HuH-7.5 (cell line): ENCODE measurements around the gene VPS54.
"Not testable (repeated sequence)": the region's sequence is repeated elsewhere in the genome, so short reads cannot be mapped to it uniquely, and the experiment has no call there.

Source experiments
- DNase-seq: peaks from one replicate; pipeline ENCODE4 v3.0.0; 2011; ENCODE audit warnings: low spot score

The VPS54 gene

DNA sequence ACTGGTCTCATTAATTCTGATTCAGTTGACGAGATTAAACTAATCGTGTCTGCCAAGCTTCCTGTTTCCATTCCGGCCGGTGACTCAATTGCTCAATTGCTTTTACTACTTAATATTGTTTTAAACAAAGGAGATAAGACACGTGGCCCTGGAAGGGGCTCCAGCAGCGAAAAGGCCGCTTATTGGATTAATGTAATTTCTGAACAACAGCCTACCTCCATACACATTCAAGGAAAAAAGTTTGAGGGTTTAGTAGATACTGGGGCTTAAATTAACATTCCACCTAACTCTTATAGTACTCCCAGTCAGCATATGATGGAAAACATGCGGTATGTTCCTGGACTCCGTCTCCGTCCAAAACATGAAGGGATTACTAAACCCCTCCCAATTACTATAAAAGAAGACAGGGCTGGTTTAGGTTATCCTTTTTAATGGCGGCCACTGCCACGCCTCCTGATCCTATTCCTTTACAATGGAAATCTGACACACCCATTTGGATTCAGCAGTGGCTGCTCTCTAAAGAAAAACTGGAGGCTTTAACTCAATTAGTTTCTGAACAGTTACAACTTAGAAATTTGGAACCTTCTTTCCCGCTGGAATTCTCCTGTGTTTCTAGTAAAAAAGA is 27.1 kb downstream of the VPS54 start:
- no peak for DNase-seq

DNA sequence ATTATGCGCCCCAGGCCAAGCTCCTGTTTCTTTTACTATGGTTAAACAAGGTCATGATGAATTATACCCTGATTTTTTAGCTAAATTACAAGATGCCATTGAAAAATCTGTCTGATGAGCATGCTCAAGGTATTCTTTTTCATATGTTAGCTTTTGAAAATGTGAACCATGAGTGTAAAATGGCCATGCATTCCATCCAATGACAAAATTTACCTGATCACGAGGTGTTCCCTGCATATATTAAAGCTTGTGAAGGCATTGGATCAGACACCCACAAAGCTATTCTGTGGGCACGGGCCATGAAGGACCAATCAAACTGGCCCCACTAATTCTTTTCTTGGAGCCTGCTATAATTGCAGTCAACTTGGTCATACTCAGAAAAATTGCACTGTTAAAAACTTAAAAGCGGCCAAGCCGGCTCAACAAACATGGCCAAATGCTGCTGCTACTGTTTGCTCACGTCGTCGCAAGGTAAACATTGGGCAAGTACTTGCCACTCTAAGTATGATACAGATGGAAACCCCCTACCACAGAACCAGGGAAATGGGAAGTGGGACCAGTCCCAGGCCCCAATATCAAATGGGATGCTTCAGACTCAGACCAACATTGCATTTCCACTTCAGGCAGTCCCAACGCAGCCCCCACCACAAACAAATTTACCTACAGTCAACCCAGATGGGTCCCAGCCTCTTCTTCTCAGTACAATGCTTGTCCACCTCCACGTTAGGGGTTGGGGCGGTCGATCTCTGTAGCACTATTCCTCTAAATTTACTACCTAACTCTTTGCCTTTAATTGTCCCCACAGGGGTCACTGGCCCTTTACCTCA is 27.8 kb downstream of the VPS54 start:
- DNase-seq: not testable (repeated sequence)

DNA sequence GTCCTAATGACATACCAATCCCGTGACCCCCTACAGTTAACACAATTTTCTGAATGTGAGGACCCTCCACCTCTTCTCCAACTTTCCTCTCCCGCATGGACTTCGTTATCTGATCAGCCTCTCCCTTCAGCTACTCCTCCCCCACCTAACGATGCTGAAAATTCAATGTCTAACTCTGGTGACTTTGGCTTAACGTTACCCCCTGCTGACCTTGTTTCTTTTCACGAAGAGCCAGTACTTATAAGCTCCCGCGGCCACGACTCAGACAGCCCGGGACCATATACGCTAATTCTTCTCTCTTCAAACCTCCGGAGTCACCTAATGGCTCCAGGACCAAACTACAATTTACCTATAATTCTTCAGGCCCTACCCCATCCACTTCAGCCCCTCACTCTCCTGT is 29.2 kb downstream of the VPS54 start:
- no peak for DNase-seq

DNA sequence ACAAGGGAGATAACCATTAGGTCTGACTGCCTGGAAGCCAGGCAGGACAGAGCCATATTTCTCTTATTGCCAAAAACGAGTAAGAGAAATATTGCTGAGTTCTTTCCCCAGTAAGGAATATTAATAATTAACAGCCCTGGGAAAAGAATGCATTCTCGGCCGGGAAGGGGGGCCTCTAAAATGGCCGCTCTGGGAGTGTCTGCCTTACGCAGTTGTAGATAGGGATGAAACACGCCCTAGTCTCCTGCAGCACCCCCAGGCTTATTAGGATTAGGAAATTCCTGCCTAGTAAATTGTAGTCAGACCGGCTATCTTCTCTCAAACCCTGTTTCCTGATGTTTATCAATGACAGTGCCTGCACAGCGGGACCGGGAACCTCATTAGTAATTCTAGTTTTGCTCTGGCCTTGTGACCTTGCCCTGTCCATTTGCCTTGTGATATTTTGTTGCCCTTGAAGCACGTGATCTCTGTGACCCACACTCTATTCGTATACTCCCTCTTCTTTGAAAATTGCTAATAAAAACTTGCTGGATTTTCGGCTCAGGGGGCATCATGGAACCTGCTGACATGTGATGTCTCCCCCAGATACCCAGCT is 30.3 kb downstream of the VPS54 start:
- DNase-seq: not testable (repeated sequence)

DNA sequence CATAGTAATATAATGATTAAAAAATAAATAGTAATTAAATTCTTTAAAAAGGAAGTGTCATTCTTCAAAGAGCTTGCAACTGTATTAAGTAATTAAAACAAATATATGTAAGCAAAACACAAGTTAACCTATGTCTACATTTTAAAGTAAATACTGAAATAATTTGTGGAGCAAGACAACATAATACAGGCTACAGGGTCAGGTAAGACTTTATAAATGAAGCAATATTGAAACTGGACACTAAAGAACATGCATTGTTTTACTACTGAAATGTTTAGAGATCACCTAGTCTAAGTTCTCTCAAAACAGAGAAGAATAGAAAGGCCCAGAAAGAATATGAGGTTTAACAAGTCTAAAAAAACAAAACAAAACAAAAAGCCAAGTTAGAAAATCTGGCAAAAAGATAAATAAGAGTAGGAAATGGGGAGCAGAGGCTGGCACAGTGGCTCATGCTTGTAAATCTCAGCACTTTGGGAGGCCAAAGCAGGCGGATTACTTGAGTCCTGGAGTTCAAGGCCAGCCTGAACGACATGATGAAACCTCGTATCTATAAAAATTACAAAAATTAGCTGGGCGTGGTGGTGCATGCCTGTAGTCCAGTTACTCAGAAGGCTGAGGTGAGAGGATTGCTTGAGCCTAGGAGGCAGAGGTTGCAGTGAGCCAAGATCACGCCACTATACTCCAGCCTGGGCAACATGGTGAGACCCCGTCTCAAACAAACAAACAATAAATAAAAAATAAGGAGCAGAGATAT is 34.4 kb downstream of the VPS54 start:
- no peak for DNase-seq

DNA sequence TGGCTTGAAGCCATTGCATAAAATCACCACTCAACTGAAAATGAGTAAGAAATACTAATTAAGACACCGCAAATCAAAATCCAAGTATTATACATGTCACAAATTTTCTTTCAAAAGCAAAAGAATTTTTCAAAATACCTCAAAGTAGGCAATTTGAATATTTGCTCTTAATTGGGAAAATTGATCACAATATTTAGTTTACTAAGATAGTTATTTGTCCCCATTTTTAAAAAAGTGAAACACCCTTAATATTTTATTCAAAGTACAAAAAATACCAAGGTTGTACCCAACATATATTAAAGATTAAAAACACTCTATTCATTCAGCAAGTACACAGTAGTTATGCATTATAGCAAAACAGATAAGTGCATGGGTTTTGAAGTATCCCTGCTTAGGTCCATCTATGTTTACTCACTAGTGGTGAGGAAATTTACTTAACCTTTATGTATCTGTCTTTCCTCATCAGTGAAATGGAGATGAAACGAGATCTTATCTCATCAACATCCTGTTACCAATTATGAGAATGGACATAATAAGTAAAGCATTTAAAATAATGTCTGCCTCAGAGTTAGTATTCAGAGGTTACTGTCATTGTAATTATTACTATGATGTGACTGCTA is 35.1 kb downstream of the VPS54 start:
- no peak for DNase-seq

DNA sequence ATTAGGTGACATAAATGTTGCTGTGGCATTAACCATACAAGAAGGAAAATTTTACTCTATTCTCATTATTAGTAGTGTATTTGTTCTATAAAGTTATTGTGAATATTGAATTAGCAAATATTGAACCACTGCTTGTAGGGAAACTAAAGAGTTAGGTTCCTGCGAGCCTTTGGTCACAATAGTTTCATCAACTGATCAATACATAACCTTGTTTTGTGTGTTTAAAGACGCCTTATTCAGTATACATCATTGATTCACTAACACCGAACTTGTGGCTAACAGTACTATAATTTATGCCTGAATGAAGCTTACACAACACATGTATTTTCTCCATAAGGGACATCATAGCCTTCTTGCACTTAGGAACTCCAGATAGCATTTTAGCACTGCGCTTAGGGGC is 36.9 kb downstream of the VPS54 start:
- DNase-seq: no peak

DNA sequence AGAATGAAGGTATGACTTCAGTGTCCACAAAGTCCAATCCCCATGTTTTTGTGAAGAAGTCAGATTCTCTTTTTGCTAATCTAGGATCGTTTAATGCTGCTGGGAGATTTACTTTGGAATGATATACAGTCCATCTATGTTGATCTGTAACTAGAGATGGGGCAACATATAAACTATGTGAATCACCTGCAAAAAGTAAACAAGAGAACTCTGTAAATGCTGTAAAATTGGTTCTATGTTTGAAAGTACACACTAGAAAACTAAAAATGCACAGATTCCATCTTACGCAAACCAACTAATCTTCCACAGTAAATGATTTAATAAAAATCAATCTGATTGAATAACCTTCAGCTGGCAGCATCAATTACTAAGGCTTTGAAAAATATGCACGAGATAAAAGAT is 37.5 kb downstream of the VPS54 start:
- no peak for DNase-seq

DNA sequence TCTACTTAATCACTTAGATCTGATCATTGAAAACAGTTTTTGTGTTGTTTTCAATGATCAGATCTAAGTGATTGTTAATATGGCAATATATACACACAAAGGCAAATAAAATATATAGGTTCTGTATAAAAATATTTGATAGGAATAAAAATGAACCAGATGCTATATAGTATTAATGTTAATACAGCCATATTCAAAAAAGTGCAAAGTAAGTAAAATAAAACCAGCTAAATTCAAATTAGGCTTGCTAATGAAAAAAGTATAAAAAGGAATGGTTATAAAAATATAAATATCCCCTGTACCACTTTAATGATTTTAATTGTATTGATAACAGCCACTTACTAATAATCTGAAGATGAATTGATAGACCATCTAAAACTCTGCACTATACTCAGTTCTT is 38.4 kb downstream of the VPS54 start:
- no peak for DNase-seq

DNA sequence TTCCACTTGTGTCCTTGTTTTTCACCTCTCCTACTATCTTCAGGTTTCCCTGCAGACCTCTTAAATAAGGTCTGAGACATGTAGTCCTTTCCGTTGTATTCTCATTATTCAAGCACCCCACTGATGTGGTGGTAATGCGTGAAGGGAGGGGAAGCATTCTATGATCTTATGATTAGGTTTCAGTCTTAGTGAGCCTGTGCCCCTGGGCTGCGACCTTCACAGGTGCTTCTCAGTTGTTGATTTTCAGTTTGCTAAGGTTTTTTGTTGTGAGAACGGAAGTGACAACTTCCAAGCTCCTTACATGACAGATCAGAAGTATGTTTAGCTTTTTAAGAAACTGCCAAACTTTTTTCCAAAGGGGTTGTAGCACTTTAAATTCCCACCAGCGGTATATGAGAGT is 41.3 kb downstream of the VPS54 start:
- DNase-seq: no peak

DNA sequence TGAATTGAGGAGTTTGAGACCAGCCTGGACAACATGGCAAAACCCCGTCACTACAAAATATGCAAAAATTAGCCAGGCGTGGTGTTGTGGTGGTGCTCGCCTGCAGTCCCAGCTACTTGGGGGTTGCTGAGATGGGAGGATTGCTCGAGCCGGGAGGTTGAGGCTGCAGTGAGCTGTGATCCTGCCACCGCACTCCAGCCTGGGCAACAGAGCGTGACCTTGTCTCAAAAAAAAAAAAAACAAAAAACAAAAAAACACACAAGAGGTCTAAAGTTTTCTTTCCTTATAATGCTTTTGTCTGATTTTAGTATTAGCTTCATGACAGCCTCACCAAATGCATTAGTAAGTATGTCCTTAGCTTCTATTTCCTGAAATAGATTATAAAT is 43.1 kb downstream of the VPS54 start:
- DNase-seq: no peak

DNA sequence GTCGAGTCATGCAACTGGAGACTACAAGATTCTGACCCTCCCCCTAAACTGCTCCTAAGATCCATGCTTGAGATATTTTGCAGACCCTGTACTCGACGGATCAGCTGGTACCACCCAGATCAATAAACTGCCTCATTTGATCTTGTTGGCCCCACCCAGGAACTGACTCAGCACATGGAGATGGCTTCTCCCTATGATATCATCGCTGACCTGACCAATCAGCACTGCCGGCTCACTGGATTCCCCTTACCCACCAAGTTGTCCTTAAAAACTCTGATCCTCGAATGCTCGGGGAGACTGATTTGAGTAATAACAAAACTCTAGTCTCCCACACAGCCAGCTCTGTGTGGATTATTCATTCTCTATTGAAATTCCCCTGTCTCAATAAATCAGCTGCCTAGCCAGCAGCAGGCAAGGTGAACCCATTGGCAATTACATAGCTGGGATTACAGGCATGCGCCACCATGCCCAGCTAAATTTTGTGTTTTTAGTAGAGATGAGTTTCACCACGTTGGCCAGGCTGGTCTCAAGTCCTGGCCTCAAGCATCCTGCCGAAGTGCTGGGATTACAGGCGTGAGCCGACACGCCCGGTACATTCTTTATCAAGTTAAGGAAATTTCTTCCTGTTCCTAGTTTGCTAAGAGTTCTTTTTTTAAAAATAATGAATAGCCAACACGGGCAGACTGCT is 43.6 kb downstream of the VPS54 start:
- no peak for DNase-seq

DNA sequence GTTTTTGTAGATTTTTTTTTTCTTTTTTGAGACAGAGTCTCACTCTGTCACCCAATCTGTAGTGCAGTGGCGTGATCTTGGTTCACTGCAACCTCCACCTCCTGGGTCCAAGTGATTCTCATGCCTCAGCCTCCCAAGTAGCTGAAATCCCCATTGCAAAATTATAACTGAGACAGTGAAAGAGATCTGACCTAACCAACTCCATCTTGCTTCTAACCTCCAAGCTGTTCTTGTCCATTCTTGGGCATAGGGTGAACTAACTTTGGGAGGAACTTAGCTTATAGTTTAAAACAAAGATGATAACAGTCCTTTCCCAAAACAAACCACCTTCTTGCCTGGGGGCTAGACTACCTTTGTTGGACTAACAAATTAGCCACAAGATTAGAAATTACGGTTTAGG is 44.2 kb downstream of the VPS54 start:
- DNase-seq: not testable (repeated sequence)

DNA sequence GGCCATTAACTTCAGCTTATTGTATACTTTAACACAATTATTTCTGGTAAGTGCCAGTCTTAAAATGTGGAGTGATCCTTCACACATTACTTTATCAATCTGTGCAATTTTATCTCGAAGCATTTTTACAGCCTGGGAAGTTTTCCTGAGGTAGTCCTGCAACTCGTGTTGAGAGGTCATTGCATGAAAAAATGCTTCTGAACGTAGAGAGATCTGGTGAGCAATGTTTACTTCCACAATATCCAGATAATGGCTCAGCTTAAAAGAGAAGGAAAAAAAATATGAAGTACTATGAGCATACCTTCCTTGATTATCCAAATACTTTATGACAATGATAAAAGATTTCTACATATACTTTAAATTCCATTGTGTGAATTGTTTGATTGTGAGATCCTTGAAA is 57.0 kb downstream of the VPS54 start:
- DNase-seq: no peak

DNA sequence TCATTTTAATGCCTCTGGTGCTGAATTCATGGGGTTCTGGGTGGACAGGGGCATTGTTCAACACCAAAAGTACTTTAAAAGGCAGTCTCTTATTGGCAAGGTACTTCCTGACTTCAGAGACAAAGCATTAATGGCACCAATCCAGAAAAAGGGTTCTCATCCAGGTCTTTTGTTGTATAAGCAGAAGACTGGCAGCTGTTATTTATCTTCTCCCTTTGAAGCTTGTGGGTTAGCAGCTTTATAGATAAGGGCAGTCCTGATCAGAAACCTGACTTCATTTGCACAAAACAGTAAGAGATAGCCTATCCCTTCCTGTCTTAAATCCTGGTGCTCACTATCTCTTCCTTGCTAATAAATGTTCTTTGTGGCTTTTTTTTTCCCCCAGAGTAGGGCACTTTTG is 68.8 kb downstream of the VPS54 start:
- no peak for DNase-seq

DNA sequence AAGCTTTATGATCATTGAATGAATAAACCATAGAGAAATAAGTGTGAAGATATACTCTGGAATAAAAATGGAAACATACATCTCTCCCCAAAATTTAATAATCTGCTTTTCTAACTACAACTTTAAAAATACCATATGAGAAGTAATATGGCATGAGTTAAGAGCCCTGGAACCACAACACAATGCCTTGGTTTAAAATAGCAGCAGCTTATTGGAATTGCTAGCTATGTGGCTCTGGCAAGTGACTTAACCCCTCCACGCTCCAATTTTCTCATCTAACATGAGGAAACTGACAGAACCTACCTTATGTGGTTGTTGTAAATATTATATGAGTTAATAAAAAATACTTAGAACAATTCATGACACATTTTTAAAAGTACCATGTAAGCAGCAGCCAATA is 76.4 kb downstream of the VPS54 start:
- no peak for DNase-seq

DNA sequence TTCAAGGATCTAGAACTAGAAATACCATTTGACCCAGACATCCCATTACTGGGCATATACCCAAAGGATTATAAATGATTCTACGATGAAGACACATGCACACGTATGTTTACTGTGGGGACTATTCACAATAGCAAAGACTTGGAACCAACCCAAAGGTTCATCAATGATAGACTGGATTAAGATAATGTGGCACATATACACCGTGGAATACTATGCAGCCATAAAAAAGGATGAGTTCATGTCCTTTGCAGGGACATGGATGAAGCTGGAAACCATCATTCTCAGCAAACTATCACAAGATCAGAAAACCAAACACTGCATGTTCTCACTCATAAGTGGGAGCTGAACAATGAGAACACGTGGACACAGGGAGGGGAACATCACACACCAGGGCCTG is 87.1 kb downstream of the VPS54 start:
- not testable (repeated sequence) for DNase-seq

DNA sequence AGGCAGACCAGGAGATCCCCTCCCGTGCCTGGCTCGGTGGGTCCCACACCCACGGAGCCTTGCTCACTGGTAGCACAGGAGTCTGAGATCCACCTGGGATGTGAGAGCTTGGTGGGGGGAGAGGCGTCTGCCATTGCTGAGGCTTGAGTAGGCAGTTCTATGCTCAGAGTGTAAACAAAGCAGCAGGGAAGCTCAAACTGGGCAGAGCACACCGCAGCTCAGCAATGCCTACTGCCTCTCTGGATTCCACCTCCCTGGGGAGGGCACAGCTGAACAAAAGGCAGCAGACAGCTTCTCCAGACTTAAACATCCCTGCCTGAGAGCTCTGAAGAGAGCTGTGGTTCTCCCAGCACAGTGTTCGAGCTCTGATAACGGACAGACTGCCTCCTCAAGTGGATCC is 92.4 kb downstream of the VPS54 start:
- DNase-seq: no peak

DNA sequence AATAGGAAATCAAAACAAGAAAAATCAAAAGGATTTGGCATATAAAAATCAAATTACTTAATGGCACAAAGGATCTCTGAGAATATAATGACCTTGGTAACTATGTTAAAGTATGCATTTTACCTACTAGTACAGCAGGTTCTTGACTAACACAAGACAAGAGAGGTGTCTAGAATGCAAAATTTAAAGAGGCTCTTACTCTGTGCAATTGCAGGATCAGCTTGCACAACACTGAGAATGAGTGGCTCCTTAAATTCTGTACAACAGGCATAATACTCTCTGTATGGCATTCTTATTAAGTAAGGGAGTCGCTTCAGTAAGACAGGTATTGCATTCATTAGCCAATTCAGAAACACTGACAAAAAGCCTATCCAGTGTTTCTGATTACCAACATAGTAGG is 104.9 kb downstream of the VPS54 start:
- DNase-seq: no peak

DNA sequence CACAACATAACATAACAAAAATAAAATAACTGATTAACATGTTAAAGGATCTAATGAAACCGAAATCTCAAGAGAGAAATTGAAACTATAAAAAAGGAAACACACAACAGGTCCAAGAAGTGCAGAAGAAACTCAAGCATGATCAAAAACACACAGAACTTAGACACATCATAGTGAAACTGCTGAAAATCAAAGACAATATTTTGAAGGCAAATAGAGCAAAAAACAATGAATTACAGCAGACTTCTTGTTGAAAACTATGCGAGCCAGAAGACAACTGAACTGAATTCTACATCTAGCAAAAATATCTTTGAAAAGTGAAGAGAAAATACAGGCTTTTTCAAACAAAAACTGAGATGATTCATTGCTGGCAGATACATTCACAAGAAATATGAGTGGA is 116.2 kb downstream of the VPS54 start:
- DNase-seq: no peak

DNA sequence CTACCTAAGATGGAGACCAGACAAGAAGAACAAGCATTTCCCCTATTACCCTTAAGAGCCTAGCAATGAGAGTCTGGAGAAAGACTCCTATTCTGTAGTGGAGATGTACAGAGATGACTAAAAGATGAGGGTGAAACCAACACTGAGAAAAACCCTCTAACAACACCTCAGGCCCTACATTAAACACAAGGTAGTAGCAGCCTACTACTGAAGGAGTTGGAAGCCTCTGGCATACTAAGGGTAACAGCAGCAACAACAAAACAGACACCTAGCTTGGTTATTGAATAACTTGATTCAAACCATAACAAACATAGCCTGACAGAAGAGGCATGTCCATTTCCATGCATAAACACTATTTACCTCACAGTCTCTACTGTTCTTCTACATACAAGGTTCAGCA is 117.1 kb downstream of the VPS54 start:
- DNase-seq: no peak

DNA sequence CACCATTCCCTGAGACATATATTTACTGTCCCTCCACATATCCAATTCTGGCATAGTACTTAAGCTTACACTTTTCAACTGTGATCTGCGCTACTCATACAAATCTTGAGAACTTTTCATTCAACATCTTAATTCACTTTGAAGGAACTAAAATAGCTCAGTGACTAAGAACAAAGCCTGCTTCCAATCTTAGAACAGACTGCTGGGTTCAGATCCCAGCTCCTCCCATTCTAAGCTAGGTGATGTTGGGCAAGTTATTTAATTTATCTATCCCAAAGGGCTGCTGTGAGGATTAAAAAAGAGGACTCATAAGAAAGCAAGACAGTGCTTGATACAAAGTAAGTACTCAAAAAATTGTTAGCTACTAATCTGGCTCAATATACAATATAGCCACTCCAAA is 119.6 kb downstream of the VPS54 start:
- DNase-seq: no peak
